HEK293T (cell line): Measurements from ENCODE around the gene U2AF2.

ENCODE experiments used
- ARNT ChIP-seq: fragments of 450-650 bp; IDR thresholded peaks from 2 replicates; pipeline ENCODE4 v1.6.1; 2017; ENCODE audit warnings: mild to moderate bottlenecking
- ELF4 ChIP-seq: fragments of 450-650 bp; IDR thresholded peaks from 2 replicates; pipeline ENCODE4 v1.6.1; 2017; ENCODE audit warnings: antibody characterized with exemption
- FOXA1 ChIP-seq: fragments of 450-650 bp; IDR thresholded peaks from 2 replicates; pipeline ENCODE4 v1.6.1; 2016; ENCODE audit warnings: mild to moderate bottlenecking
- FOXM1 ChIP-seq: fragments of 450-650 bp; IDR thresholded peaks from 2 replicates; pipeline ENCODE4 v1.6.1; 2017; ENCODE audit warnings: mild to moderate bottlenecking, borderline replicate concordance
- L3MBTL2 ChIP-seq: fragments of 450-650 bp; conservative IDR thresholded peaks from 2 replicates; pipeline ENCODE4 v1.6.1; 2016; ENCODE audit warnings: mild to moderate bottlenecking
- LEF1 ChIP-seq: fragments of 450-650 bp; IDR thresholded peaks from 2 replicates; pipeline ENCODE4 v1.6.1; 2017; ENCODE audit warnings: mild to moderate bottlenecking, borderline replicate concordance
- SUZ12 ChIP-seq: fragments of 450-650 bp; IDR thresholded peaks from 2 replicates; pipeline ENCODE4 v1.6.1; 2016; ENCODE audit warnings: mild to moderate bottlenecking
- TARDBP ChIP-seq: fragments of 450-650 bp; IDR thresholded peaks from 2 replicates; pipeline ENCODE4 v1.6.1; 2016
- TF ChIP-seq, protein P1 (sequence below): fragments of 450-650 bp; IDR thresholded peaks from 2 replicates; pipeline ENCODE4 v1.6.1; 2016

DNA sequence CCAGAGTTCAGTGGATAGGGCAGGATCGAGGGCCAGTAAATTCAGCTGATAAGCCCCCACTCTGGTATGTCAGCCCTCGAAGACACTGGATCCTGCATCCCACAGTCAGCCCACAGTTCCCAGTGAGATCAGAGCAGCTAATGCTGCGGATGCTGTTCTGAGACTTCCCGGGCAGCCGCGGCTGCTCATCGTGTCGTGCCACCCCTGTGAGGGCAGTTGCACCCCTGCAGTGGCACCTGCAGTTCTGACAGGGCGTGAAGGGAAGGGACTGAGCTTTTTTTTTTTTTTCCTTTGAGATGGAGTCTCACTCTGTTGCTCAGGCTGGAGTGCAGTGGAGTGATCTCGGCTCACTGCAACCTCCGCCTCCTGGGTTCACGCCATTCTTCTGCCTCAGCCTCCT lies 12.7 kb downstream of the U2AF2 start:
- TF ChIP-seq FOXA1 (no peak), ELF4 (no peak), SUZ12 (no peak), FOXM1 (no peak), TARDBP (no peak), ARNT (no peak), LEF1 (no peak), L3MBTL2 (no peak)
- TF ChIP-seq, protein P1, sequence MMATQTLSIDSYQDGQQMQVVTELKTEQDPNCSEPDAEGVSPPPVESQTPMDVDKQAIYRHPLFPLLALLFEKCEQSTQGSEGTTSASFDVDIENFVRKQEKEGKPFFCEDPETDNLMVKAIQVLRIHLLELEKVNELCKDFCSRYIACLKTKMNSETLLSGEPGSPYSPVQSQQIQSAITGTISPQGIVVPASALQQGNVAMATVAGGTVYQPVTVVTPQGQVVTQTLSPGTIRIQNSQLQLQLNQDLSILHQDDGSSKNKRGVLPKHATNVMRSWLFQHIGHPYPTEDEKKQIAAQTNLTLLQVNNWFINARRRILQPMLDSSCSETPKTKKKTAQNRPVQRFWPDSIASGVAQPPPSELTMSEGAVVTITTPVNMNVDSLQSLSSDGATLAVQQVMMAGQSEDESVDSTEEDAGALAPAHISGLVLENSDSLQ, result no peak
